T follicular helper cell (primary cell): ENCODE results near the gene UNC45A.
"Not testable (repeated sequence)": the region's sequence is repeated elsewhere in the genome, so short reads cannot be mapped to it uniquely, and the experiment has no call there.

Experiments
- DNase-seq: peaks from one replicate; pipeline ENCODE4 v3.0.0-alpha.2; 2020; ENCODE audit warnings: low read depth
- total RNA-seq, 2 experiments: gene quantifications; one replicate each; lab custom pipeline; 2026; lab: John Stamatoyannopoulos, UW

The UNC45A gene
- total RNA-seq, result 66.9 to 96.6 reads per million in 2 experiments

GRCh38 chr15:90934949-90935751 is at the start of gene UNC45A:
Gene UNC45A (plus strand): TSS chr15:90935285. CDS start chr15:90935325, 40 bp downstream.
- DNase-seq, result peak; percentile 95

GRCh38 chr15:90885432-90886290 is 49.4 kb upstream of the UNC45A start:
- peak; percentile 56 for DNase-seq

- DNase-seq, result no peak
Observed at GRCh38 chr15:90886291-90886614, 48.8 kb upstream of the UNC45A start.

GRCh38 chr15:90887037-90887481 is 48.0 kb upstream of the UNC45A start:
- no peak for DNase-seq

GRCh38 chr15:90889313-90889730 is 45.8 kb upstream of the UNC45A start:
- no peak for DNase-seq

GRCh38 chr15:90889736-90890456 is 45.2 kb upstream of the UNC45A start:
- DNase-seq, result no peak

- DNase-seq, result no peak
Observed at GRCh38 chr15:90890839-90891238, 44.2 kb upstream of the UNC45A start.

GRCh38 chr15:90891346-90891949 is 43.6 kb upstream of the UNC45A start:
- DNase-seq, result no peak

GRCh38 chr15:90892023-90892422 is 43.1 kb upstream of the UNC45A start:
- DNase-seq, result no peak

- DNase-seq, result no peak
Observed at GRCh38 chr15:90892498-90893174, 42.4 kb upstream of the UNC45A start.

- no peak for DNase-seq
Observed at GRCh38 chr15:90893175-90894090, 41.7 kb upstream of the UNC45A start.

- no peak for DNase-seq
Observed at GRCh38 chr15:90895571-90896117, 39.4 kb upstream of the UNC45A start.

- DNase-seq, result not testable (repeated sequence)
Observed at GRCh38 chr15:90897131-90897655, 37.9 kb upstream of the UNC45A start.

- no peak for DNase-seq
Observed at GRCh38 chr15:90901175-90902039, 33.7 kb upstream of the UNC45A start.

- peak; percentile 52 for DNase-seq
Observed at GRCh38 chr15:90902040-90902839, 32.8 kb upstream of the UNC45A start.

- peak; percentile 33 for DNase-seq
Observed at GRCh38 chr15:90902840-90903732, 32.0 kb upstream of the UNC45A start, which contains the start of gene MAN2A2. Gene MAN2A2 (plus strand): TSS chr15:90903302. CDS start chr15:90904208, 906 bp downstream.
